Activated gamma-delta T cell treated with Interleukin-2 at 50 U/mL for 16 hours (primary cell): ENCODE results near the gene SRPRA.
"Not testable (repeated sequence)": the region's sequence is repeated elsewhere in the genome, so short reads cannot be mapped to it uniquely, and the experiment has no call there.

ENCODE experiments used
- DNase-seq: peaks from one replicate; pipeline ENCODE4 v3.0.0-alpha.2; 2020

SRPRA gene, protein sequence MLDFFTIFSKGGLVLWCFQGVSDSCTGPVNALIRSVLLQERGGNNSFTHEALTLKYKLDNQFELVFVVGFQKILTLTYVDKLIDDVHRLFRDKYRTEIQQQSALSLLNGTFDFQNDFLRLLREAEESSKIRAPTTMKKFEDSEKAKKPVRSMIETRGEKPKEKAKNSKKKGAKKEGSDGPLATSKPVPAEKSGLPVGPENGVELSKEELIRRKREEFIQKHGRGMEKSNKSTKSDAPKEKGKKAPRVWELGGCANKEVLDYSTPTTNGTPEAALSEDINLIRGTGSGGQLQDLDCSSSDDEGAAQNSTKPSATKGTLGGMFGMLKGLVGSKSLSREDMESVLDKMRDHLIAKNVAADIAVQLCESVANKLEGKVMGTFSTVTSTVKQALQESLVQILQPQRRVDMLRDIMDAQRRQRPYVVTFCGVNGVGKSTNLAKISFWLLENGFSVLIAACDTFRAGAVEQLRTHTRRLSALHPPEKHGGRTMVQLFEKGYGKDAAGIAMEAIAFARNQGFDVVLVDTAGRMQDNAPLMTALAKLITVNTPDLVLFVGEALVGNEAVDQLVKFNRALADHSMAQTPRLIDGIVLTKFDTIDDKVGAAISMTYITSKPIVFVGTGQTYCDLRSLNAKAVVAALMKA

DNA sequence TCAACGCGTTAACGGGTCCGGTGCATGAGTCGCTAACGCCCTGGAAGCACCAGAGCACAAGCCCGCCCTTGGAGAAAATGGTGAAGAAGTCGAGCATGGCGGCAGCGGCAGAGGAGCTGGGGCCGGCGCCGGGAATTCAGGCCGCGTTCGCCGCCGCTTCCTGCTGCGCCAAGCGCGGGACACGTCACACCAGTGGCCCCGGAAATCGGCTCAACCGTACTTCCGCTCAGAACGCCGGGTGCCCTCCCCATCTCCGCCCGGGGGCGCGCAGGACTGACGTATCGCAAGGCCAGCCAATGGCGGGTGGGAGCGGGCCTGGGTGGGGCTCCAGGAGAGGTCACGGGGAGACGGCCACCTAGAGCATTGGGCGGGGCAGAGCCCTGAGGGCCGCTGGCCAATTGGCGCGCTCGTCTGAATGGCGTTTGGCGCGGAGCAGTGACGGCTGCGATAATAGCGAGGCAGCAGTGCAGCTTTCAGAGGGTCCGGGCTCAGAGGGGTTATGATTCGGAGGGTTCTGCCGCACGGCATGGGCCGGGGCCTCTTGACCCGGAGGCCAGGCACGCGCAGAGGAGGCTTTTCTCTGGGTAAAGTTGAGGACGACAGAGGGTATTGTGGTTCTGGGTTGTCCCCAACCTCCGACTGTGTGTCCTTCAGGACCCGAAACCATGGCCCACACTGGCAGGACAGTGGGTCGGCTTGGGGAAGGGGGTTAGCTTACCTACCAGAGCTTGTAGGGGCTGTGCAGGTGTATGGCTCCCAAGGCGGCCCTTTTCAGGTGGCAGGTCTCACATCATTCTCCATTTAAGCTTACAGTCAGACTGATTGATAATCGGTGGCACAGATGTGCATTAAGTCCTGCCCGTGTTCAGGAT lies at the start of gene SRPRA, which contains the start of gene FOXRED1:
SRPRA (minus strand) TSS at position 188 of the 872 bp plus-strand sequence; CDS start at position 97, 91 bp downstream.
FOXRED1 (plus strand) TSS at position 447 of the 872 bp plus-strand sequence; CDS start at position 500, 53 bp downstream.
- DNase-seq = peak; percentile 100

DNA sequence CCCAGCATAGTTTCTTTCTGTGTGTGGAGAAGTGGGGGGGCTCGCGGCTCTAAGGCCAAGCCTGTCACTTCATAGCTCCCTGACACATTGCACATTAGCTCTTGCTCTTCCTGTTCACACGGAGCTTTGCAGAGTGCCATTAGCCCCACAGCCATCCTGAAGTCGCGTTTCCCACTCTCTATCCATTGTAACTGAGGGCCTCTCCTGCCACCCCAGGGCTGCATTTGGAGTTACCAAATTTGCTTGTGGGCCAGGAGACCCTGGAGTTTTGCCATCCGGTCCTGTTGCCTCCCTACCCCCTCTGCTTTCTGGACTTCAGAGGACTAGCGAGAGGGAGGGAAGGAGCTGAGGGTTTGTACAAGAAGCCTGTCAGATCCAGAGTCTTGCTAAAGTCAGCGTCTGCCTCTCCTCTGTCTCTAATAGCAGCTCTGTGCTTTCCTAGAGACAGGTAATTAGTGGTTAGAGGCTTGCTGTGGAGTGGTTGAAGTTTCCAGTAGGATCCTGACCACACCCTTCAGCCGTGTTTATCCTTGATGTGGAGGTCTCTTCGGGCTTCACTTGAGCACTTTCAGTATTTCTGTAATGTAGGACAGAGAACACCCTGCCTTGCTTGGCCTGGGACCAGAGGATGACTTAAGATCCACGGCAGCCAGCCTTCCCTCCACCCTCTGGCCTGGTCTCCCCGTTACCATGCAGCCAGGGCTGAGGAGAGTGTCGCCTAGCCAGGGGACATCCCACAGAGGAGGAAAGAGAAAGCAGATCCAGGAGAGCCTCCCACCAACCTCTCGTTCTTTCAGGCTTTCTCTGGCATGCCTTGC lies 49.3 kb upstream of the SRPRA start:
- DNase-seq = no peak

DNA sequence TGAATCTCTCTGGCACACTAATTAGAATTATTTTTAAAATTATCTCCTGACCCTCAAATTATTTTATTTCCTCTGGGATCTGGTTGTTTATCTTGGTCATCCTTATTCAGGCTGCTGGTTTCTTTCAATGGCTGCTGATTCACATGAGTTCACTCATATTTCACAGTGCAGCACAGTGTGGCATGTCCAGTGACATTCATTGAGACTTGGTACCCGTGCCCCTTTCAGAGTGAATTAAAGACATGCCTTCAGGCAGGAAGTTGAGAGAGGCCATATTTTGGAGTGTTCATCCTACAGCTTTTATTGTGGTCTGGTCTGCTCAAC lies 48.7 kb upstream of the SRPRA start:
- DNase-seq = no peak

DNA sequence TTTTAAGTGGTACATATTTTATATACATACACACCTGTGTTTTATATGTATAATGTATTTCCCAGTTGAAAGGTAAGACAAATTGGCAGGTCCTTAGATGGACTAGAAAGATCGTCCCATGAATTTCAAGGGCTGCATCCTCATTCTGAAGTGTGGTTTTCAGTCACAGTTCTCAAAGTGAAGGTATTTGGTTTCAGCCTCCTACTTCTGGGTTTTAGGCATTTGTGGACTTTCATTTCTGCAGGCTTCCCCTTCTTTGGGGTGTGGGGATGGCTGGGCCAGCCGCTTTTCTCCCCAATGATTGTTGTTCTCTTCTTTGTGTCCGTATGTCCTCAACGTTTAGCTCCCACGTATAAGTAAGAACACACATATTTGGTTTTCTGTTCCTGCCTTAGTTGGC lies 45.1 kb upstream of the SRPRA start:
- DNase-seq = no peak

DNA sequence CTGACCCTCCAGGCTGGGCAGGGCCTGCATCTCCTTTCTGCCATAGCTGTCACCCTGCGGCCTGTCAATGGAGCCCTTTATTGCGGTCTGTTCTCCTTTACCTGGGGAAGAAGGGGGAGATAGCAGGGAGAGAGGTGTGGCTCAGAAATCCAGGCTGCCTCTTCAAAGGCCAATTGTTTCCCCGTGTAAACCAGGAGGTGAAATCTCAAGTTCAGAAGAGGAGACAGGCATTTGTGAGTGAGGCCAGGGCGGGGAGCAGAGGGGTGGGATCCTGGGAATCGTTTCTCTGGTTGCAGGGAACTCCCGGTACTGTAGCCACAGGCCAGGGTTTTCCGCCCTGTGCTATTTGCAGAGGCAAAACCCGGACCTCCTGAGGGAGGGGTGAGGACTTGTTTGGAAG lies 44.3 kb upstream of the SRPRA start:
- no peak for DNase-seq

DNA sequence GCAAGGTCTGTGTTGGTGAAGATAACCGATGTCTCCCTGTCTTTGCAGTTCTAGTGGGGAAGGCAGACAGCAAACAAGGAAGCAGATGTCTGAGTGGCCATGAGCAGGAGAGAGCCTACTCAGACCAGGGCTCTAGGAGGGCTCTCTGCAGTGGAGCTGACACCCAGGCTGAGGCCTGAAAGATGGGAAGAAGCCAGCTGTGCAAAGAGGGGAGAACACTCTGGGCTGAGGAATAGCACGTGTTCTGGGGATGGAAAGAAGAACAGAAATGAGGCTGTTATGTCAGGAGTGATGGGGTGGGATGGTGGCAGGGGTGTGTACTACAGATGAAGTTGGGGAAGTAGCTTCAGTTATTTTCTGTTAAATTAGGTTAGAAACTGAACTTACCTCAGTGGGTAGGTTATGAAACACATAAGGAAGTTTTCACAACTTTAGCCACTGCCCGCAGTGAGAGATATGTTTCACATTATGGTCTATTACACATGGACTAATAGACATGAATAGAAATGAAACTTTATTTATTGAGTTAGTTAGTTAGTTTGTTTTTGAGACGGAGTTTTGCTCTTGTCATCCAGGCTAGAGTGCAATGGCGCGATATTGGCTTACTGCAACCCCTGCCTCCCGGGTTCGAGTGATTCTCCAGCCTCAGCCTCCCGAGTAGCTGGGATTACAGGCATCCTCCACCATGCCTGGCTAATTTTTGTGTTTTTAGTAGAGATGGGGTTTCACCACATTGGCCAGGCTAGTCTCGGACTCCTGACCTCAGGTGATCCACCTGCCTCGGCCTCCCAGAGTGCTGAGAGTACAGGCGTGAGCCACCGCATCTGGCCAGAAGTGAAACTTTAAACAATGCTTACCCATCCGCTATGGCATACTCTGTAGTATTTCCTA lies 43.0 kb upstream of the SRPRA start:
- no peak for DNase-seq

DNA sequence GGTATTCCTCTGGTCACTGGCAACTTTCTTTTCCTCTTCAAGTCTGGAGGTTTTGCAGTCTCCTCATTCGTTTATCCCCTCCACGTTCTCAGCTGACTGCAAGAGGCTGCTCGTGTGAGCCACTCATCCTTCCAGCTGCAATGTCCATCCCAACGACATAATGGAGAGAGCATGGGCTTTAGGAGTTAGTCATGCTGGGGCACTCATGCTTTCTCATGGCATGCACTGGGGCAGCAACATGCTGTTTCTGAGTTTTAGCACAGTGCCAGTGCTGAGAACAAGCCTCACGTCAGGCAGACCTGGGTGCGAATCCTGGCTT lies 42.3 kb upstream of the SRPRA start:
- no peak for DNase-seq

DNA sequence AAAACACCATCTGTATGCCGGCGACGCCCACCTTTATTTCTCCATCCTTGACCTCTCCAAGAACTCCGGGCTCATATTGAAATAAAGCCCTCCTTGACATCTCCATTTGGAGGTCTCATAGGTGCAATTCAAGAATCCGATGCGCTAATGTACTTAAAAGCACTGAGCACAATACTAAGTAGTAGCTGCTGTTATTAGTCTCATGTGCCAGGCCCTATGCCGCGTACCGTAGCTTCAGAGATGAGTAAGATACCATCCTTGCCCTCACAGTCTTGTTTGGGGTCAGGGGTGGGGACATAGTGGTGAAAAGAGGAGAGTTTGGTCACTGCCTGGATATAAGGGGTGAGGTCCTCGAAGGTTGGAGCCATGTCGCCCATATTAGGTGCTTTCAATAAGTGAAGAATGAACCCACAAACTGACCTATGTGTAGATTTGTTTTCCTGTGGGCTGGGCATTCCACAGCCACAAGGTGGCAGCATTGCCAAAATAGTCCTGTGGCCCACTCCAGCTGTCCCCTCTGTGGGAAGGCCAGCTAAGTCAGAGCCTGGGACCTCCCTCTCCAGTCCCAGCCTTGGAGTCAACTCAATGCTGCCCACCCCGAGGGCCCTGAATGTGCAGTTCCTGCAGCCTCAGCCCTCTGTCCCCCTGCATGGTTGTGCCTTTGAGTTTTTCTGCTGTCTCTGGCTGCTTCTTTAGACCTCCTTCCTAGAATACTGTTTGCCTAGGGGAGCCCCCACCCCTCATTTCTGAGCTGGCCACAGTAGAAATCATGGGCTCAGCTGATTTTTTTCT lies 41.7 kb upstream of the SRPRA start:
- DNase-seq = peak; percentile 52

DNA sequence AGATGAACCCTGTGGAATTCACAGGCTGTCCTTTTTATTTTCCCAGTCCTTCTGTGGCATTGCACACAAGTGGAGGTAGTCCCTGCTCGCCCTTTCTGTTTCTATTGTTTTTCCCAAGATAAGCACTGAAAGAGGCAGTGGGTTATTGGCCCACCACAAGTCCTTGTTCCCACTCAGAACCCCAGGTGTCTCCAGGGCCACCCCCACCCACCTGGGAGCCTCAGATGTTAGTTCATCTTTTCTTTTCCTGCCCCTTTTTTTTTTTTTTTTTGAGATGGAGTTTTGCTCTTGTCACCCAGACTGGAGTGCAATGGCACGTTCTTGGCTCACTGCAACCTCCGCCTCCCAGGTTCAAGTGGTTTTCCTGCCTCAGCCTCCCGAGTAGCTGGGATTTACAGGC lies 40.1 kb upstream of the SRPRA start:
- not testable (repeated sequence) for DNase-seq

DNA sequence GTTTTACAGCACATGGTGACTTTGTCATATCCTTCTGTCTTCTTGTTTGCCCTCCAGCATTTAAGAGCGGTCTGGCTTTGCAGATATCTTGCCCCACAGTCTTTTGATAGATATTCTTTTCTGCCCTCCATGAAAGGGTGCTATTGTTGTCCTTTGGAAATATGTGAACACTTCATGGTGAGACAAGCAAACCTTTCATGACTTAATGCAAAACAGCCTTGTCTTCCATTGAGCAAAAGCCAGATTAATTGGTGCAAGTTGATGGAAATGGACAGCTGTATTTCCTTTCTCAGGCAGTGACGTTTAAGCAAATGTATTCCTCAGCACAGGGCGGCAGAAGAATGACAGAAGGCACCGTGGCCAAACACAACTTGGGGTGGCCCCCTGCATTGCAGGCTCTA lies 39.6 kb upstream of the SRPRA start:
- DNase-seq = no peak

DNA sequence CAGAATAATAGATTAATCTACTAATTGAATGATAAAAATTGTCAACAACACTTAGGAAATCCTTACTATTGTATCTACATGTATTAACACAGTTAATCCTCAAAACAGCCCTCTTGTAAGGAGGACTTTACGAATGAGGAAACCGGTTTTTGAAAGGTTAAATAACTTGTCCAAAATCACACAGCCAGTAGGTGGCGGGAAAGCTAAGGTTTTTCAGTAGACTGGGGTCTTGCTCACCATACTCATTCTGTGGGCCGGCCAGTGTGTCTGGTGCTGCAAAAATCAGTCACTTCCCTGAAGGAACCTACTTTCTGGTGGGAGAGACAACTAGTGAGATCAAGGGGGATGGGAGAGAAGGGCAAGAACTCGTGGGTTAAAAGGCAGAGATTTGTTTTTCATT lies 39.0 kb upstream of the SRPRA start:
- no peak for DNase-seq

DNA sequence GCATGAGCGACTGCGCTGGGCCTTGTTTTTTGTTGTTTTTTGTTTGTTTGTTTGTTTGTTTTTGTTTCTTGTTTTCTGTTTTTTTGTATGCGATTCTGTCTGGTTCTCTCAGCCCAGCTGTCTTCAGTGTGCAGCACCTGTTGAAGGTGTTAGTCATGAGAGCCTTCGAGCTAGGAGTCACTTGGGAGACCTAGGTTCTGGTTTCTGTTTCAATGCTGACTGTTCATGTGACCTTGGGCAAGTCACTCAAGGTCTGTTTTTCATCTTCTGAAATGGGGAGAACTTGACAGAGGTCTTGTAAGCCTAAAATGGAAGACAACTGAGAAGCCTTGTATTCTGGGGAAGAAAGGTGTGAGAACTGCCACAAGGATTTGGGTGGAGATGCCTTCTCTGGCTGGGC lies 37.0 kb upstream of the SRPRA start:
- no peak for DNase-seq

DNA sequence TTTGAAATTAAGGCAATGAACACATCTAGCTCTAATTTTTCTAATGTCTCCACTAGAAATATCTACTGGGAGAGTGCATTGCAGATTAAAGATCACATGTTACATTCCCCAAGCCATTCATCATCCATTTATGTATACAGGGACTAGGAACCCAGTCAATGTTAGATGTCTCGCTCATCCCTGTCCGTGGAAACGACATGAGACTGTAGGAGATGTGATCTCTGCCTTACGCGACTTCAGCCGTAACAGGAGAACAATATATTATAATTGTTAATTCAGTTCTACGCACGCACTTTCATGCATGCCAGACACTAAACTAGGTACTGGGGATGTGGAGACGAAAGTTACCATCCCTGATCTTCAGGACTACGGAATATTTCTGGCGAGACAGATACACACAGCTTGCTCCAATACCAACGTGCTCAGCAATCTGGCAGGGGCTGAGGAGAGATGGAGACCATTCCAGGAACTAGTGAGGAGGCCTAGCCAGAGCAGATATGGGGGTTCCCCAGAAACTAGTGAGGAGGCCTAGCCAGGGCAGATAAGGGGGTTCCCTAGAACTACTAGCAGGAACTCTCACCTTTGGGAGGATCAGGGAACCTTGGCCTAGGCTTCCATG lies 35.9 kb upstream of the SRPRA start:
- no peak for DNase-seq

DNA sequence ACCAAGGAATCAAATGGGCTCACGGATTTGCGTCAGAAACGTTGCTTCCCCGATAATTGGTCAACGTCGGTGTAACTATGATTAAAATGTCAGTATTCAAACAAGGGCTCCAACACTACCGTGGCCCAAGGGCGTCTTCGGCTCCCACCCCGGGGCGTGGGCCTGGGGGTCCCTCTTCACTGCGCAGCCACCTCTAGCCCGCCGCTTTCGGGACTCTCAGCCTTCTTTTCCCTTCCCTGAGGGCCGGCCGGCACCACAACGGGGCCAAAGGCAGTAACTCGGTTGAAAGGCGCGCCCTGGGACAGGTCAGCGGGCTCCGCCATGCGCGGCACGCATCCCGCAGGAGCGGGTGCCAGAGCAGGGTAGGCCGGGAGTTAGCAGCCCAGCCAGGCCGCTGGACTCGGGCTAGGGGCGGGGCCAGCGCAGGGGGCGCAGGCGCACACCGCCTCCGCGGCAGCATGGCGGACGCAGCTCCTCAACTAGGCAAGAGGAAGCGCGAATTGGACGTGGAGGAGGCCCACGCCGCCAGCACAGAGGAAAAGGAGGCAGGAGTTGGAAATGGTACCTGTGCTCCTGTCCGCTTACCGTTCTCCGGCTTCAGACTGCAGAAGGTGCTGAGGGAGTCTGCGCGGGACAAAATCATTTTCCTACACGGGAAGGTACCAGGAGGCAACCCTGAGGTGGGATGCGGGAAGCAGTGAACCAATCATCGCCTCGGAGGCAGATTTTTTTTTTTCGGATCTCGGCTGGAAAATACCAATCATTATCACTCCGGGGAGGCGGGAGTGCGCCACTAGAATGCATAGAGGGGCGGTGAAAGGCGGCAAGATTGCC lies 35.1 kb upstream of the SRPRA start, which contains the start of gene DCPS:
DCPS (plus strand) TSS at position 438 of the 834 bp plus-strand sequence; CDS start at position 459, 21 bp downstream.
- DNase-seq = peak; percentile 82

DNA sequence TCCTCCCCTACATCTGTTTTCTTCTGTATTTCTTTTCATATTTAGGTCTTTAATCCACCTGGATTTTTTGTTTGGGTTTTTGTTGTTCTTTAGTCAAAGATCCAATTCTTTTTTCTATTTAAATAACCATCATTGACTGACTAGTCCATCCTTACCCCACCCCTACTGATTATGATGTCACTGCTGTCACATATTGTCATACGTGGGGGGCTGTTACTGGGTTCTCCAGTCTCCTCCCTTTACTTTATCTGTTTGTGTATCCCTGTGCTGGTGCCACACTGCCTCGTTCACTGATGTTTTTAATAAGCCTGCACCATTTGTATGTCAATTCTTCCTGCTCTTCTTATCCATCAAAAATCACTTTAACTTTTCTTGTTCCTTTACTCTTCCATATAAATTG lies 28.3 kb upstream of the SRPRA start:
- no peak for DNase-seq

DNA sequence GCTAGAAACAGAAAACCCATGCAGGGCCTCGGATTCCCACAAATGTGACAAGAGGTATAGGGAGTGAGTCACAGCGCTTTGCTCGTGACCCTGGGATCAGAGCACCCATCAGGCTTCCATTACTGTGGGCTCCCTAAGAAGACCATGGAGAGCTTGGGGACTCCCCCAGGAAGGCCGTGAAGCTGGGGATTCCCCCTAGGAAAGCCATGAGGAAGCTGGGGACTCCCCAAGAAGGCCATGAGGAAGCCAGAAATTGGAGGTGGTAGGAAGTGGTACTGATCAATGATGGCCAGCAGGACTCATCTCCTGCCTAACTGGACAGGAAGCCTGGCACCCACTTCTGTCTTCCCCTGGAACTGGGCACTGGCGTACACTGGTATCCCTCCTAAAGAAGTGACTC lies 25.0 kb upstream of the SRPRA start:
- DNase-seq = no peak

DNA sequence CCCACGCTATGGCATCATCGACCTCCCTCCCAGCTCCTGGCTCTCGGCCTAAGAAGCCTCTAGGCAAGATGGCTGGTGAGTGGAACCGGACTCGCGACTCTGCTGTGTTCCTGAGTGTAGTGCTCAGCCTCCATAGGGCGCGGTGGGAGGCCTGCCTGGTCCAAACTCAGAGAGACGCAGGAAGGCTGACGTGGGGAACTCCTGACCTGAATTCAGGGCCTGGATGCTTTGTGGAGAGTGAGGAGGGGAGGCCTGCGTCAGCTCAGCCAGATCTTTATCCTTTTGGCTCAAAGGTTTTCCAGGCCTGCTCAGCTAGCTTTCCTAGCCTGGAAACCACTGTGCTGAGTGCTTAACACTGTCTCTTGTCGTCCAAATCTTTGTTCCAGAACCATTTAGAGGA lies 22.2 kb upstream of the SRPRA start:
- DNase-seq = no peak

DNA sequence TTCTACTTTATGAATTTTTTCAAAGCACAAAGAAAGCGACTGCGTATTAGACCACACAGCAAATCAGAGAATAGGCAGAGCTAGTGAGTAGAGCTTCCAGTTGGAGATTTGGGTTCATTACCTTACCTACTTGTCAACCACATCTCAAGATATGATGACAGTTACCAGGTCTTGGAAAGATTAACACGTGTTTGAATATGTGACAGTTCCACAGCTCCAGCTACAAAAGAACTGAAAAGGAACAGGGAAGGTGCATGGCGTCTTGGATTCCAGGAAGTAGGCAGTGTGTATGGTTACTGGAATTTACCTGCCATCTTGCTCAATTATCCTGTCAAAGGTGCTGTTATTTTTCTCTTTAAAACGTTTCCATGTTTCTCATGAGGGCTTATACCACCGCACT lies 19.5 kb upstream of the SRPRA start:
- DNase-seq = no peak

DNA sequence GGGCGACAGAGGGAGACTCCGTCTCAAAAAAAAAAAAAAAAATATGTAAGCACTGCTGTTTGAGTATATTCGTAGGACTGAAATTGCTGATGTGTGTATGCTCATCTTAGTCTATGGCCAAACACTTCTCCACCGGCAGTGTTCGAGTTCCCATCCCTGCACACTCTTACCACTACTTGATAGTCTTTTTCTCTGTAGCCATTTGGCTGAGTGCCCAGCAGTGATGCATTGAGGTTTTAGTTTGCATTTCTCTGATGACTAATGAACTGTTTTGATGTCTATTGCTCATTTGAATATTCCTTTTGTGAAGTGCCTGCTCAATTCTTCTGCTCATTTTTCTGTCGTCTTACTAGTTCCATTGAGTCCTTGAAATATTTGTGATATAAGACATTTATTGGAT lies 16.1 kb upstream of the SRPRA start:
- DNase-seq = peak; percentile 84
